D341Med (cell line): ENCODE measurements around the gene SPRED2.

Source experiments
- DNase-seq: peaks from one replicate; pipeline ENCODE4 v3.0.0; 2012; ENCODE audit warnings: low spot score

Gene SPRED2

DNA sequence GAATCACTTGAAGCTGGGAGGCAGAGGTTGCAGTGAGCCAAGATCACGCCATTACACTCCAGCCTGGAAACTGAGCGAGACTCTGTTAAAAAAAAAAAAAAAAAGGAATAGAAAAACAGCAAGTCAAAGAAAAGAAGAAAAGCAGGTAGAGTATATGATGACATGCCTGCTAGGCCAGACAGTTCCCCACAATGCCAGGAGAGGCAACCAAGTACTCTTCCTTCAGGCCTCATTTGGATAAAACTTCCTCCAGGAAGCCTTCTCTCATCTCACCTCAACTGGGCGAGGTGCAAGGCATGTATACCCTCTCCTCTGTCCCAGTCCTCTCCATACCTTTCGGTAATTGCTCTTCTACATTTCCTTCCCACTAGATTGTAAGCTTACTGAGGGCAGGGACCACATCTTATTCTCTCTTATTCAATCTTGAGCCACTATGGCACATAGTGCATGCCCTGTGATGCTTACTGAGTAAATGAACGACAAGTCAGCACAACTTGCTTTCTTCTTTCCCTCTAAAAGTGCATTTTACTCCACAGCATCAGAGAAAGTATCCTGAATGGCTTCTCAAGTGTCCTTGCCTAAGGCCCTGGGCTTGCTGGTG, 10.1 kb upstream of the SPRED2 start:
- no peak for DNase-seq

DNA sequence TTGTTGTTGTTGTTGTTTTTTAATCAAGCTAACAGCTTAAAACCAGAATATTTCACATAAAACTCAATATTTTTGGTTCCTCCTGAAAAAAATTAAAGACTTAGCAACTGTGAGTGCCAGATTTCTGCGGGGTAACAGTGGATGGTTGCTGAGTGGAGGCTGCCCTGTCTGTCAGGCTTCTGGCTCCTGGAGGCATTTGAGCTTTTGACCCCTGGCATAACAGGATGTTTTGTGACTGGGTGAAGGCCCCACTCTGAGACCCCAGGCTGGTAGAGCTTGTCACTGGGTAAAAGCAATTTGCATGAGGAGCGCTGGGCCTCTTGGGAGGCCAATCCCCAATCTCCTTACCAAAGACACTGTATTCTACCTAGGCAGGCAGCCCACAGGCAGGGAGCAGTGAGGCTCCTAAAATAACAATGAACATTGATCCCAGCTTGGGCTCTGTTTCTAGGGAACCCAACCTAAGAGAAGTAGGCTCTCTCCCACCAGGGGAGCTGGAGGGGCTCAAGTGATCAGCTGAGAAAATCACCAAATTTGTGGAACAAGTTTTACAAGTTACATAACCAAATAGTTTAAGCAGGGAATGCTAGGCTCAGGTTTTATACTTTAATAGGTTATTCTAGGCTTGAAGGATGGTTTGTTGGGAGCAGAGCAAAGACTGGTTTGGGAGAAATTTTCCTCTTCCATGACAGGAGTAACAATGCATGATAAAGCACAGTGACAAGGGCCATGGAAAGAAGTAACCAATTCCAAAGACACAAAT, 5.9 kb upstream of the SPRED2 start:
- DNase-seq: no peak

DNA sequence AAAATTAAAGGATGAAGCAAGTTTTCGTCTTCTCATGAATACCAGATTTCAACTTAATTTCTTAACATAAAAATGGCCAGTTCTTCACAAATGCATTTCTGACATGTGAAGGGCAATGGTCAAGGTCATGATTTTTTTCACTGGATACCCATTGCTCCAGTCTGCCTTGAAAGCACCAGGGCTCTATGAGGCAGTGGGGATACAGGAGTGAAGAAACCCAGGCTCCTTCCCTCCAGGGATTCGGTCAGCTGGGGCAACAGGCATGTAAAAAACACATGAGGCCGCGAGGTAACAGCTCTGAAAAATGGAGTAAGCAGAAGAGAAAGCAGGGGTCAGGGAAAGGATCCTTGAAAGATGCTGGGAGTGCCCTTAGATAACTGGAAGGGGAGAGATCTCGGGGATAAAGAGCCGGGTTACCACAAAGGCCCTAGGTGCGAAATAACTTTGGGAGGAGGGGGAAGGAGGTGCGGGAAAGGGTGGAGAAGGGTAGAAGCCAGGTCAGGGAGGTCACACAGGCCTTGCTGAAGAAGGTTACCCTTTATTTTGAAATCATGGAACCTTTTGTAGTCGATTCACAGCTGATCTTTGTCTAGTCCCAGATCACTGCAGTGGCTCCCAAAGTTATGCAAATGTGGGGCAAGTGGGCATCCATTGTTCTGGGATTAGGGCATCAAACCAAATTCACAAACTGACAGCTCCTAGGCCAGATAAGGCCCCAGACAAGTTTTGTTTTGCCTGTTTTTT, 5.2 kb upstream of the SPRED2 start:
- DNase-seq: no peak

DNA sequence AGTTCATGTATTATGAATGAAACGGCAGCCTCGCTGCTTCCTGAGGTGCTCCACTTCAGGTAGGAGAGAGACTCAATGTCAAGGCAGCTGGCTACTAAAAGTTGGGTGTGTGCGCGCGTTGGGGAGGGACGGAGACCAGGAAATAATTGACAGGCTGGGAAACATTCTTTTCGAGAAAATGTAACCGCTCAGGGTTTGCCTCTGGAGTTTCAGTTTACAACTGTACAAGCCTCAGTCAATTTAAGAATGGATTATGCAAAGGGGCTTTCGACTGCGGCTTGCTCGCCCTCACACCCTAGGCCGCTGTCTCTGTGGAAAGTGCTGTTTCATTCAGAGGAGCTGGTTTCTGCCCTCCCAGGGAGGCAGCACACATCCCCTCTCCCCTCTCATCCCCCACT, 4.4 kb upstream of the SPRED2 start:
- peak; percentile 26 for DNase-seq

DNA sequence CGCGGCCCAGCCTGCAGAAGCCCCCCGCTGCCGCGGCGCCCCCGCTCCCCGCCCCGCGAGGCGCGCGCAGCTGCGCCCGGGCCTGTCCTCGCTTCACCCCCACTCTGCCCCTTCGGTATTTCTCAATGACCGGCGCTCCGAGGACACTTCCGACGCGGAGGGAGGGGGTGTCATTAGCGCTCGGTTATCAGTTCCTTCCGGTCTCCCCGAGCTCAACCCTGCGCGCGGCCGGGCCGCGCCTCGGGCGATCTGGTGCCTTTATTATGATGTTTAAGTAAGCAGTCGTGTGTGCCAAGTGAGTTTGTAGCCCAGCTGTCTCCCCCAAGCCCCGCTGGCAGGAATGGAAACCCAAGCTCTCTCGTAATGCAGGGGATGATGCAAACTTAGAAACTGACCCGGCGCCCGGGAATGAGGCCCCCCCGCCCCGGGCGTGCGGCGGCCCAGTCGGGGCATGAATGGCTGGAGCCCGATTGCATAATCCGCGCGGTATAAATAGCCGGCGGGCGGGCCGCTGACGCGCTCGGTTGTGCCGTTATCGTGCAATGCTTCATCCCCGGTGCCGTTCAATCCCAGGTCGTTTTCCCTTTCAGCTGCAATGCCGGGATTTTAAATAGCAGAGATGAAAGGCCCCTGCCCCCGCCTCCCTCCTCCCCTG, 3.9 kb upstream of the SPRED2 start:
- peak; percentile 65 for DNase-seq

DNA sequence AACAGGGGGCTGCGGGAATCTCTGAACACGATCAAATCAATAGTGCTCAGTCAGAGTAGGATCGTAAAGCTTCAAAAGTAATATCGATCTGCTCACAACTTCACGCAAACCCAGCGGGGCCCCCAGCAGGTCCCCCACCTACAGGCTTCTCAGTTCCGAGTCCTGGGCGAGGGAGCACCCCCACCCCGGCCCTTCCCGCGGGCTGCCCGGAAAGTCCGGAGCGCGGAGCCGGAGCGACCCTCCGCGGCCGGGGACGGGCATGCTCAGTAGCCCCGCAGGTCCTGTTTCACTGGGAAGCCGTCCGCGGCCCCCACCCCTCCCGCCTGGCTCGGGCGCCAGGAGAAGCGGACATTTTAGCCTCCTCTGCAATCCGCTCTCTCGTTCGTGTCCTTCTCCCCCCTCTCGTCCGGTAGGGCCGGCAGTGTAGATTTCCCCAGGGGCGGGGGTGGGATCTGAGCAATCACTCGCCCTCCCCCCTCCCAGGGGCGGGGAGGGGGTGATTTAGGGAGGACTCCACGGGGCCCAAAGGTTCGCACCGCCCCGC, 3.3 kb upstream of the SPRED2 start:
- DNase-seq: peak; percentile 91

DNA sequence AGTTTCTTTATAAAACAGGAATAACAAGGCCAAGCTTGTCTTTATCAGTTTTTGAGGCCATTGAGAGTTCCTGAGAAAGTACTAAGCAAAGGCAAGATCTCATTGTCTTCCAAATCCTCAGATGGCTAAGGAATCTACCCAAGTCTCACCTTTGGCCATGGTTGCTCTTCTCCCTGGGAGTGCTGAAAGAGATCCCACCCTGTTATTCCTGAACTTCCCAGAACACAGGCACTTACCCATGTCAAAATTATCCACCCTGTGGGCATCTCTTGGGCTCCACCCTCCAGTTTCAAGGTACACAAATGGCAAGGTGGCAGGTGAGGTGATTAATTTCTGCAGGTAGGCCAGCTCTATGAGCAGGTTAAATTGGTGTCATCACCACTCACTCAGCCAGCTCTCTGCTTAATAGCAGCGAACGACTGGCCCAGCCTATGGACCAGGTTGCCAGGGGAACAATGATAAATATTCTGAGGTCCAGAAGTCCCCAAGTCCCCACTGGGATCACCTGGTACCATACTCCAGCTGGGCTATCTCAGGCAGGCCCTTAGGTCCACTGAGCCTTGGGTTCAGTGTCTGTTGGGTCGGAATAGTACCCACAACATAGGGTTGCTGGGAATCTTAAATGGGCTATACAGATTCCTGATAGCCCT, 2.3 kb upstream of the SPRED2 start:
- DNase-seq: no peak

DNA sequence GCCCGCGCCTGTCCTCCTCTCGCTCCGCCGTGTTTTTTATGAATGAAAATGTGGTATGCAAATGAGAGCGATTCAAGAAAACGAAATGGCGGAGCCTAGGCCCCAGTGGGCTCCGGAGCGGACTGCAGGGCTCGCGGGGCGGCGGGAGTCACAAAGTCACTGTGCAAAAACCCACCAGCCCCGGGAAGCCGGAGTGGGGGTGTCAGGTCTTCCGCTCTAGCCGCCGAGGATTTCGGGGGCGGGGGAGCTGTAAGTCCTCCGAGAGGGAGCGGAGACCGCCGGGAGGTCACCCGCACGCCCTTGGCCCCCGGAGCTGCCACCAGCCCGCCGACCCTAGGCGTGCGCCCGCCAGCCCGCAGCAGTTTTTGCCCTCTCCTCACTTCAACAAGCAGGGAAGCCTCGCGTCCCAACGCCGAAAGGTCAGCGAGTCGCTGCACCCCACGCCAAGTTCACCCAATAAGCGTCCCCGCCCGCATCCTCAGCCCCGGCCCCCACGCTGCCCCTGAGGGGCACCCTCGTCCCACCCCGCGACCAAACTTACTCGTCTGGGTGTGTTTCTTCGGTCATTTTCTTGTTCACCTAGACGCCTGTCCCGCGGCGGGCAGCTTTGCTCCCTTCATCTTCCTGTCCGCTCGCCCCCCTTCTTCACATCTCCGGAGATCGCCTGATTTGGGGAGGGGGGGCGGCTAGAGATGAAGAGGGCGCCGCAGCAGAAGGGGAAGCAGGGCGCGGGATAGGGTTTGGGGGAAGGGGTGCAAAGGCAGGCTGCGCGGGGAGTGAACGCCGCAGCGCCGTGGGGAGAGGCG, 775 bp downstream of the SPRED2 start:
- peak; percentile 69 for DNase-seq

DNA sequence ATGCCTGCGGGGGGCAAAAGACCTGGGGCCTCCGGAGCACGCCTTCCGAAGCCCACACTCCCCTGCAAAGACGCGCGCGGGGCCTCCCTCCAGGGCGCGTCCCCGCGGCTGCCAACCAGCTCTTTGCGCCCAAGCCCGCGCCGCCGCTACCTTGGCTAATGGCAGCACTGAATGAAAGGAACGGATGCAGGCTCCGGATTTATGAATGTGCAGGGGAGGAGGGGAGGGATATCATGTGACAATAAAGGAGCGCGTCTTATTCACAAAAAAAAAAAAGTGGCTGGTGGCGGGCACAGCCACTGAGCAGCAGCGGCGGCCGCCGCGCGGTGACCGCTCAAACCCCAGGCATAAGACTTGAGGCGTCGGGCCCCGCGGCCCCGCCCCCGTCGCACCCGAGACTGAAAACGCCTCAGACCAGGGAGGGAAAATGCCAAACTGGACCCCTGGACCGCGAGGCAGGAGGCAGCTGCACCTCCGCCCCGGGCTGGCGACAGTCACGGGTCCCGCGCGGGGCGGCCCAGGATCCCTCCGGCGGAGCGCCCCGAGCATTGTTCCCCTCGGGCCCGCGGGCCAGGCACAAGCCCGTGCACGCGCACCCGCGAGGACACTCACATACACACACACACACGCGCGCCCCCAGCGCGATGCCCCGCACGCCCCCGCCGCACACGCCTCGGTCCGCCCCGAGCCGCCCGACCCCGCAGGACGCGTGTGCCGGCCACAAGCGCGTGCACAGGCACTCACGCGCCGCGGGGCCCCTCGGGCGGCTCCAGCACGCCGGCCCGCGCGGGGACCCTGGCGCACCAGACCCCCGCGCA, 1.6 kb downstream of the SPRED2 start:
- DNase-seq: peak; percentile 78

DNA sequence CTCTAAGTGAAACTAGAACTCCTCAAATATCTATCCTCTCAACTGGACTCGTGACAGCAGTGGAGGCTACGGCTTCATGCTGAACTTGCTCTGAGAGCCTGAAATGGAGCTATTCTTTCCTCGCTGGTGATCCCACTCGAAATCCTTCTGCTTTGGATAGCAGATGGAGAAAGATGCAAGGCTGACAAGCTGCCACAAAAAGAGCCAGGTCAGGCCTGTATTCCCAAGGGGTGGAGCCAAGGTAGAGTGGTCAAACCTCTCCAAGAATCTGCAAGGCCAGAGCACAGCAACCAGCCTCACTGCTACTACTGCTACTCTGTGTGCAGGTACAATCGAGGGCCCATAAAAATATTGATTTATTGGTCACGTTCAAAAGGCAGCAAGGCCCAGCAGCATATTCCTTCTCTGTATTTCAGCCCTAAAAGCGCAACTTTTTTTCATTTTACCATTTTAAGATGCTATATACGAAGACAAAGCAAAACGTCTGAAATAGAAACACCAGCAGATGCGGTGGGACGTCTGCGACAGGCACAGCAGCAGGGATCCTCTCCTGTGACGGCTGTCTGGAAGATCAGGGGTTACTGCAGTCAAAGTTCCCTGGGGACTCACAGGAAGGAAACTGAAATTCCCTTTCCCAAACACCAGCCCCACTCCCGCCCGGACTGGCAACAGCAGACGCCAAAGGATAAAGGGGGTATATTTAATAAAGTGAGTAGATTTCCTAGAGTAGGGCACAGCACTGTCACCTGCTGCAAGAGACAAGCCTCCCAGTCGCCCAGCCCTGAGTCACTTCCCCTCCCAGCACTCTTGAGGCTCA, 2.4 kb downstream of the SPRED2 start:
- DNase-seq: peak; percentile 49

DNA sequence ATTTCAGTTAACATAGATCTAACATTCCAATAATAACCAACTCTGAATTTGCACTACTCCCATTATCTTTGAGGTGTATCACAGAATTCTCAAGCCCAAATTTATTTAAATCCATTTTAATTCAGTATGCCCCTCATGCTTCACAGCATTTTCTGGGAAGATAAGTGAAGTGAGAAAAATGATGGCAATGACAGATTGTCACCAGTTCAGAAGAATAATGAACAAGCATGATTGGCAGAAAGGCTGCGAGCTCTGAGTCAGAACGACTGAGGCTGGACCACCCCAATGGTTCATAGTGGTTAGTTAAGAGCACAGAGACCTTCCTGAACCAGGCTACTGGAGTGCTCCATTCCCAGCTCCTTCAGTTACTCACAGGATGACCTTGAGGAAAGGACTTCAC, 4.9 kb downstream of the SPRED2 start:
- no peak for DNase-seq

DNA sequence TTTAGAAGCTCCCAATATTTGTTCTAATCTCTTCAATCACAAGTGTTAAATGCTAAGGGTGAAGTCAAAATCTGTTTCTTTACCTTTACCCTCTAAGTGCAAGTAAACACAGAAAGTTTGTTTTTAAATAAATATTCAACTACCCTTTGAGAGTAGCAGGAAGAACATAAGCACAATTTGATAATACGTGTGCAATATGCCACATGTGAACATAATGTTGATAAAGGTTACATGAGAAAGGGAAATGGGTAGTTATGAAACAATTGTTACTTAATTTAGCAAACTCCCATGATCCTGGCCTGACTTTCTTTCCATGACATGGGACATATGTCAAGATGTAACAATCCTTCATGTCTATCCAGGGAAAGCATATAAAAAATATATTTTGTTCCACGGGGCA, 7.1 kb downstream of the SPRED2 start:
- DNase-seq: no peak

DNA sequence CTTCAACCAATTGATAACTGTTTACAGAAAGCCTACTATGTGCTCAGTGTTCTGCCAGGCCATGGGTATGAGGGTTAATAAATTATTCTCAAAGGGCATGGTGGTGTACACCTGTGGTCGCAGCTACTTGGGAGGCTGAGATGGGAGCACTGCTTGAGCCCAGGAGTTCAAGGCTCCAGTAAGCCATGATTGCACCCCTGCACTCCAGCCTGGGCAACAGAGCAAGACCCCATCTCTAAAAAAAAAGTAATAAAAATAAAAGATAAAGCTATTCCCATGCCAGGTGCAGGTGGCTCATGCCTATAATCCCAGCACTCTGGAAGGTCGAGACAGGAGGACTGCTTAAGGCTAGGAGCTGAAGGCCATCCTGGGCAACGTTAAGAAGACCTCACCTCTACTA, 8.0 kb downstream of the SPRED2 start:
- no peak for DNase-seq

DNA sequence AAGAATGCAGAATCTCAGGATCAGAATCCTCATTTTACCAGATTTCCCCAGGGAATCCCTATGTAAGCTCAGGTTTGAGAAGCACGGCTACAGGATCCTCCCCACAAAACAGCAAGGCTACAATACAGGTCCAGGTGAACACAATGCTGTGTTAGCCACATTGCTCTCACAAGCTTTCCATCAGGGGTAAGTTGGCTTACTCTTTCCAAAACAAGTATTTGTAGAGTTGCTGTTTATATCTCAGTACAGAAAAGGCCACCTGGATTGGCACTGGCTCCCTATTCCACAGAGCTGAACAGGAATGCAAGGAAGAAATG, 11.0 kb downstream of the SPRED2 start:
- DNase-seq: no peak

DNA sequence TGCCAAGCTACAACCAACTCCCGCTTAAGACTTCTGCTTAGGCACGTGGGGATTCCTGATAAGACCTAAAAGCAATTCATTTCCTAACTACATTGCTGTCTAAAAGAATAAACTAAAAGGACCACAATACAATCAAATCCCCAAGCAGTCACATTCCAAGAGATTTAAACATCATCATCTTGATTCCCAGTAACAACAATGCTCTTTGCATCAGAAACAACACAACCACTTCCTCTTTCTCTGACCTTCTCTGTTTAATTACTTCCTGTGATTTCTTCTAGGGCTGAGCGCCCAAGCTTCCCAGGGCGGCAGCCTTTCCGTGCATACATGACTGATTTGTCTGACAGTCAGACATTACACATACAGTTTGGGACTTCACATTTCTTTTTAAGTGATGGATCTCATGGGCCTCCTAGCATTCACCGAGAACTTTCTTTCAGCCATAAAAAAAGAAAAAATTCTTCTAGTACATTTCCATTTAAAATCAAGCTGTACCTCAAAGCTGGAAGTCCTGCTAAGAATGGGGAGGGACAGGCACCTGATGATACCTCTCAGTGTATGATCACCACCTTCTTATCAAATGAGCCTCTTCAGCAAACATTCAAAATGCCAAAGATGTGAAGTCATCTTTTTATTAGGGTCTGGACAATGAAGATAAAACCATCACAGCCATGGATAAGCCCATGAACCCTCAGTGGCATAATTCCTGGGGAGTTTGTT, 11.5 kb downstream of the SPRED2 start:
- no peak for DNase-seq

DNA sequence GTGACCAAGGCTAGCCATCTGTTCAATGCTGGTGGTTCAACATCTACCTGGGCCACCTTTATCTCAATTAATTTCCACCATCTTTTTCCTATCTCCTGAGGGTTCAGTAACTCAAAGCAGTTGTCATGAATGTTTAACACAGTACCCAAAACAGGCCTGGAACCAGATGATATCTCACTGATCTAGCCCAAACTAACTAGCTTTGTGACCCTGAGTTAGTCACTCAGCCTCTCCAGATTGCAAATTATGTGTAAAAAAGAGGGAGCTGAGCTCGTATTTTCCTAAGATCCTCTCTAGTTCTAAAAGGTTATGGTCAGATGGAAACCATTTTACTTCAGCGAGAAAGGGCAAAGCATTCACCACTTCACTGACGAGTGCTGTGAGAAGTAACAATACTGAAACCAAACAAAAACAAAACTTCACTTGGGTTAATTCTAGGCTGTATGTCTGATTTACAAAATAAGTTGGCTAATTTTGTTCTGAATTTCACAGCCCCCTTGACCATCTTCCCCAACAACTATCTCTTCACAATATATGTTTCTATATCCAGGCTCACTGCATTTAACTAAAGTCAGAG, 14.8 kb downstream of the SPRED2 start:
- DNase-seq: no peak

DNA sequence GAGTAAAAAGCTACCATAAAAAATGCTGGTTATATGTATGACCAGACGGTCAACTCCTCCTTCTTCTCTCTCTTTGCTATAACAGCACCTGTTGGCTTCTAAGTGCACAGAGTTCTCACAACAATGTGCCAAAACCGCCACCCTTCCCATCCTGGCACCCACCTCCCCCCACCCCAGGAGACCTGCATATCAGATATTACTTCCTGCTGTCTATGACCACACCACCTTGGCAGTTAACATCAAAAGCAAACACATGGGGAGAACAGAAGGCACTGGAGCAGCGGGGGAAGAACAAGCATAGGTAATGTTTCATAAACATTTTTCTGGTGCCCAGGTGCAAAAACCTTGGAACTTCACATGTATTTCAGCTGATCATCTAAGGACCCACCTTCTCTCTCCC, 15.5 kb downstream of the SPRED2 start:
- no peak for DNase-seq

DNA sequence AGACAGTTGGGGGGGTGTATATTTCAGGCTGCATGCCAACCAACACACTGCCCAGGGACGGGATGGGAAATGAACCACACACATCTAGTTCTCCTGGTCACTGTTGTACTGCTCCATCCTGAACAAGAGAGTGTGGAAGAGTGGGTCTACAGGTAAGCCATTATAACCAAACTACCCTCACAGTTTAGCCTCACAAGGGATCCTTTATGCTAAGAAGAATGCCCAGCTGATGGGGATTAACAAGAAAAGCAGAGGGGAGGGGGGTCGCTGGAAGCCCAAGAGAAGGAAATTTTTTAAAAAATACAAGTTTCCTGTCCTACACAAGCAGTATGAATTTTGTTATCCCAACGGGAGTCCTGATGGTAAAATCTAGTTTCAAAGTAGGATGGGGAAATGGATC, 16.1 kb downstream of the SPRED2 start:
- DNase-seq: no peak

DNA sequence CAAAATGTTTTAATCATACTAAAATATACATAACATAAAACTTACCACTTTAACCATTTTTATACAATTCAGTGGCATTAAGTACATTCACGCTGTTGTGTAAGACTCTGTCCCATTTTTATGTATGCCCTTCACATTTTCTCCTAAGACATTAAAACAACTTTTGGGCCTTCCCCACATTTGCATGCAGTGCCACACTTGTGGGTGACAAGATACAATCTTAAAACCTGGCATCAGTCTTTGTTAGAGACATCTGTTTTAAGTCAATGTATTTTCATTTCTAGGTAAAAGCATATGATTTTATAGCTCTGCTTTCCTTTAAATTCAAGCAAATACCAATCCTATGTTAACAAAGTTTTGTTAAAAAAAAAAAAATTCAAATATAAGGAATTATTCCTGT, 17.3 kb downstream of the SPRED2 start:
- no peak for DNase-seq
